Activated T-cell treated with anti-CD3 and anti-CD28 coated beads, Interleukin-2, amount 50 U/mL, for 24 hours (primary cell): Measurements from ENCODE around the gene FHL5.
"Not testable (repeated sequence)": the region's sequence is repeated elsewhere in the genome, so short reads cannot be mapped to it uniquely, and the experiment has no call there.

Source experiments
- DNase-seq: peaks from one replicate; pipeline ENCODE4 v3.0.0-alpha.2; 2020
- H3K27ac Mint-ChIP-seq: 2 replicates; pipeline ENCODE4 v1.8.0; 2020; ENCODE audit warnings: mild to moderate bottlenecking, mixed read lengths
- H3K27me3 Mint-ChIP-seq: 2 replicates; pipeline ENCODE4 v1.8.0; 2020; ENCODE audit warnings: mixed read lengths
- H3K36me3 Mint-ChIP-seq: 2 replicates; pipeline ENCODE4 v1.8.0; 2020; ENCODE audit warnings: low read depth, mixed read lengths
- H3K4me1 Mint-ChIP-seq: 2 replicates; pipeline ENCODE4 v1.8.0; 2020; ENCODE audit warnings: low read depth, mixed read lengths
- H3K4me3 Mint-ChIP-seq: 2 replicates; pipeline ENCODE4 v1.8.0; 2020; ENCODE audit warnings: mild to moderate bottlenecking, moderate library complexity, mixed read lengths
- H3K9me3 Mint-ChIP-seq: 2 replicates; pipeline ENCODE4 v1.8.0; 2020; ENCODE audit warnings: mixed read lengths

Gene FHL5, protein sequence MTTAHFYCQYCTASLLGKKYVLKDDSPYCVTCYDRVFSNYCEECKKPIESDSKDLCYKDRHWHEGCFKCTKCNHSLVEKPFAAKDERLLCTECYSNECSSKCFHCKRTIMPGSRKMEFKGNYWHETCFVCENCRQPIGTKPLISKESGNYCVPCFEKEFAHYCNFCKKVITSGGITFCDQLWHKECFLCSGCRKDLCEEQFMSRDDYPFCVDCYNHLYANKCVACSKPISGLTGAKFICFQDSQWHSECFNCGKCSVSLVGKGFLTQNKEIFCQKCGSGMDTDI

DNA sequence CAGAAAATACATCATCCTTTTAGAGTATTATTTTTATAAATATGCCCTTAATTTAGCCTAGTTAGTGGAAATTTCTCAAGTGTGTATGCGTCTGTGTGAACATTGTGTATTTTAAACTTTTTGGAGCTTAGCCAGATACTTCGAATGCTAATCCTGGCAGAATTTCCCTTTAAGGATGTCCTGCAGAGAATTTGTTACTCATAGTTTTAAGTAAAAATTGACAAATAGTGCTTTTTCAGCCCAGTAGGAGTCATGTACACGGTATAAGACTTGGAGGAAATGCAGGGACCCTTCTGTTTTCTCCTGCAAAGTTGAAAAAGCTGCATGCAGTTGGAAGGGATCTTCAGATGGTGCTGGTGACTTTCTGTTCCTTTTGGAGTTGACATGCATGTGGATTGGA, at the start of gene FHL5:
Gene FHL5 (plus strand): TSS at position 243 of the 400 bp plus-strand sequence. CDS start 40,486 bp downstream, outside the sequence.
- peaks cover 4% of the 10 kb centered on the region for H3K4me1 Mint-ChIP-seq
- no peak within 1 kb of the TSS for H3K27ac Mint-ChIP-seq
- DNase-seq: no peak

DNA sequence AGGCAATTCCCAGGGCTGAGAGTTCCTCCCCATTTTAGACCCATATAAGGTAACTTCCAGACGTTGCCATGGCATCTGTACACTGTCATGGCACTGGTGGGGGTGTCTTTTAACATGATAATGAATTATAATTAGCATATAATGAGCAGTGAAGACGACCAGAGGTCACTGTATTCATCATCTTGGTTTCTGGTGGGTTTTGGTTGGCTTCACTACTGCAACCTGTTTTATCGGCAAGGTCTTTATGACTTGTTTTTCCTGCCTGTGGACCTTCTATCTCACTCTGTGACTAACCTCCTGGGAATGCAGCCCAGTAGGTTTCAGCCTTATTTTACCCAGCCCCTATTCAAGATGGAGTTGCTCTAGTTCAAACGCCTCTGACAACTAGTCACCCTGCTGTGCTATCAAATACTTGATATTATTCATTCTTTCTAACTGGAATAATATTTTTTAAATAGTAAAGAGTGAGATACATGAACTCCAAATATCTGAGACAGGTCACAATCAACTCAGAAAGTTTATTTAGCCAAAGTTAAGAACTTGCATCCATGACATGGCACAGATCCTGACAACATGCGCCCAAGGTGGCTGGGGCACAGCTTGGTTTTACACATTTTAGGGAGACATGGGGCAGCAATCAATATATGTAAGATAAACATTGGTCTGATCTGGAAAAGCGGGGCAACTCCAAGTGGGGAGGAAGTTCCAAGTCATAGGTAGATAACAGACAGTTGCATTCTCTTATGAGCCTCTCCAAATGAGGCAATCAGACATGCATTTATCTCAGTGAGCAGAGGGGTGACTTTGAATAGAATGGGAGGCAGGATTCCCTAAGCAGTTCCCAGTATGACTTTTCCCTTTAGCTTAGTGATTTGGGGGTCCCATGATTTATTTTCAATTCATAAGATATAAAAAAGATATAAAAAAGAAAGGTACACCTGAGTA, 42.5 kb upstream of the FHL5 start:
- Mint-ChIP-seq H3K36me3 (peaks cover 31% of the 10 kb centered on the region), H3K4me1 (peaks cover 23% of the 10 kb centered on the region), H3K9me3 (no peaks in the 10 kb centered on the region), H3K4me3 (peak overlapping the region; percentile 99), H3K27ac (peak overlapping the region; percentile 47), H3K27me3 (no peaks in the 10 kb centered on the region)
- no peak for DNase-seq

More for the DNA sequence above, at the start of gene FHL5:
- H3K36me3 Mint-ChIP-seq: no peaks in the 10 kb centered on the region
- H3K4me3 Mint-ChIP-seq: no peak within 1 kb of the TSS
- H3K27me3 Mint-ChIP-seq: no peaks in the 10 kb centered on the region
- no peaks in the 10 kb centered on the region for H3K9me3 Mint-ChIP-seq

DNA sequence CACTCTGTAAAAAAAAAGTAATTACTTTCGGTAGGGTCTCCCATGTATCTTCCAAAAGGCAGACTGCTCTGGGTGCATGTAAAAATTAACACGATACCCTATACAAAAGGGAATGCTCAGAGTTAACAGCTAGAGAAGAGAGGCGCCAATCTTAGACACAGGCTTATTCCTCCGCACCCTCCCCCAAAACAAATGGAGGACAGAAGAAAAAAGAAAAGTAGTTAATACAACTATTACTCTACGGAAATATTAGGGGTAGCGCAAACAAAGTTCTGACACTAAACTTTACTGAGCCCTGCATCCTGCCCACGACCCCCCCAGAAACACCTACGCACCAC, 41.7 kb upstream of the FHL5 start:
- Mint-ChIP-seq H3K4me1 (peaks cover 24% of the 10 kb centered on the region), H3K36me3 (peaks cover 38% of the 10 kb centered on the region), H3K27me3 (no peaks in the 10 kb centered on the region), H3K27ac (peak overlapping the region; percentile 99), H3K9me3 (no peaks in the 10 kb centered on the region), H3K4me3 (peak overlapping the region; percentile 99)
- DNase-seq: no peak

DNA sequence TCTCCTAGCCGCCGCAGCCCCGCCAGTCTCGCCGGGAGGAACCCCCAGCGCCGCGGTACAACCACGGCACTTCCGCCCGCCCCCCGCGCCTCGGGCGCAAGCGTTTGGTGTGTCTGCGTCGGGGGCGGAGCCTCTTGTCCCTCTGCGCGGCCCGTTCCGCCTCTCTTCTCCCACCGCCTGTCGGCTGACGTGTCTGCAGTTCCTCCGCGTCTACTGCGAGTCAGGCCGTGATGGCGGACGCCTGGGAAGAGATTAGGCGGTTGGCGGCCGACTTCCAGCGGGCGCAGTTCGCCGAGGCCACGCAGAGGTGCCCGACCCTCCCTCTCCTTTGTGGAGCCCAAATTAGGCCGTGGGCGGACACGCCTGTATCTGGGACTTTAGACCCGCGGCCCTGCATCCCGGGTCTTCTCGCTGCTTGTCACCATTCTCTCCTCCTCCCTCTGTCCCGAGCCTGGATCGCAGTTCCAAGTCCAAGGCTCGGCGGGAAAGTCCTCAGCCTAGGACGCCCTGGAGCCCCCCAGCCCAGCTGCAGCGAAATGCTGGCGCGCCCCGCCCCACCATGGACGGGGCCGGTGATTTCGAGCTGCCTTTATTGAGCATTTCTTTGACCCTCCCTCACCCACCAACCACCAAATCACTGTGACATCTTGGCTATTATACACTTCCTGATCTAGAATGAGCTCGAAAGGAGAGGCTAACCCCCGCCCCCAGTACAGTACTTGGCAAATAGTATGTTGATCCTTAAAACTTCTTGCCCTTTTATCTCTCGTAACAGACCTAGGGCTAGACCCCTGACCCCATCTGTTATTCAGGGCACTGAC, 41.1 kb upstream of the FHL5 start, which contains the start of gene UFL1:
Gene UFL1 (plus strand): TSS at position 163 of the 821 bp plus-strand sequence. CDS start 68 bp downstream, at position 231.
- Mint-ChIP-seq H3K9me3 (no peaks in the 10 kb centered on the region), H3K4me3 (peak within 1 kb of the TSS; percentile 99), H3K27ac (peak within 1 kb of the TSS; percentile 99), H3K36me3 (peaks cover 44% of the 10 kb centered on the region), H3K4me1 (peaks cover 25% of the 10 kb centered on the region), H3K27me3 (no peaks in the 10 kb centered on the region)
- peak; percentile 94 for DNase-seq

DNA sequence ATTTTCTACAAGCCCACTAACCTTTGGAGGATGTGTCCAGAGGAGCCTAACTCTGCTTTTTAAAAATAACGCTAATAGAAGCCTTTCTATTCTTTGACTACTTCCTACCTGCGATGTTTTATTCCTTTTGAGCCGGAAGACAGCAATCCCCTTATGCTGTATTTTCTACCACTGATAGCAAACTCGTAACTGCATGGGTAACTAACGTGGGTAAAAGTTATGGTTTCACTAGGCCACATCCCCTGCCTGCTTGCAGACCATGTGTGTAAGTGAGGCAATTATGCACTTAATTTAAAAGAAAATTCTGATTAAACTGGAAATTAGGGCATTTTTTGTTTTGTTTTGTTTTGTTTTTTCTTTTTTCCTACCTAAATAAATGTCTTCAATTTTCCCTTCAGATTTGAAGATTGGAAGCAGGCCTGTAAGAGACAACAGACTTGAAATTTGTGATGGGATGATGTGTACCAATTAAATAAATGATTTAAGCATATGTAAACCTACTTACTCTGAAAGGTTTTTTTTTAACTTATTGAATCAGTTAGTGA, 40.4 kb upstream of the FHL5 start:
- peak overlapping the region; percentile 99 for H3K4me3 Mint-ChIP-seq
- no peaks in the 10 kb centered on the region for H3K27me3 Mint-ChIP-seq
- peaks cover 28% of the 10 kb centered on the region for H3K4me1 Mint-ChIP-seq
- no peaks in the 10 kb centered on the region for H3K9me3 Mint-ChIP-seq
- peak overlapping the region; percentile 99 for H3K27ac Mint-ChIP-seq
- no peak for DNase-seq
- peaks cover 50% of the 10 kb centered on the region for H3K36me3 Mint-ChIP-seq

DNA sequence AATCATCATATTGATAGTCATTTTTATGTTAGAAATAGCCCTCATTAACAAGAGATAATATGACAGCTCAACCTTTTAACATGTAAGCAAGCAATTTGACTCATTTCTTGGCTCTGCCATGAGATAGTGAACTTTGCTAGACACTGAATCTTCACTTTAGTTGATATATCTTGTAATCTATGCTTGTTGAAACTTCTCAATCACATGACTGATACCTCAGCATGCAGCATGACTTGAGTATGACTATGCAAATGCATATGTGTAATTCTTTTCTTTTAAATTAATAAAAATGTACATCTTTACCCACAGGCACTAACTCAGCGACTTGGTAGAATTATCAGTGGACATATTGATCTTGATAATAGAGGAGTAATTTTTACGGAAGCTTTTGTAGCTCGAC, 34.7 kb upstream of the FHL5 start:
- H3K4me3 Mint-ChIP-seq: no peak overlapping the region
- peaks cover 85% of the 10 kb centered on the region for H3K36me3 Mint-ChIP-seq
- no peak for DNase-seq
- H3K27me3 Mint-ChIP-seq: no peaks in the 10 kb centered on the region
- peaks cover 36% of the 10 kb centered on the region for H3K4me1 Mint-ChIP-seq
- H3K27ac Mint-ChIP-seq: no peak overlapping the region
- H3K9me3 Mint-ChIP-seq: no peaks in the 10 kb centered on the region

DNA sequence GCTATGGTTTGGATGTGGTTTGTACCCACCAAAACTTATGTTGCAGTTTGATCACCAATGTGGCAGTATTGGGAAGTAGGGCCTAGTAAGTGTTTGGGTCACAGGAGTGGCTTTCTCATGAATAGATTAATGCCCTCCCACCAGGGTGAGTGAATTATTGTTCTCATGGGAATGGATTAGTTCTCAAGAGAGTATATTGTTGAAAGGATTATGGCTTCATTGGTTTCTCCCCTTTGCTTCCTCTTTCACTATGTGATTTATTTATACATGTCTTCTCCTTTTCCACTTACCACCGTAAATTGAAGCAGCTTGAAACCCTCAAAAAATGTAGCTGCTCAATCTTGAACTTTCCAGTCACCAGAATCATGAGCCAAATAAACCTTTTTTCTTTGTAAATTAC, 30.5 kb upstream of the FHL5 start:
- Mint-ChIP-seq H3K4me1 (peaks cover 30% of the 10 kb centered on the region), H3K36me3 (peaks cover 72% of the 10 kb centered on the region), H3K9me3 (no peaks in the 10 kb centered on the region), H3K27me3 (no peaks in the 10 kb centered on the region), H3K4me3 (no peak overlapping the region), H3K27ac (no peak overlapping the region)
- no peak for DNase-seq

DNA sequence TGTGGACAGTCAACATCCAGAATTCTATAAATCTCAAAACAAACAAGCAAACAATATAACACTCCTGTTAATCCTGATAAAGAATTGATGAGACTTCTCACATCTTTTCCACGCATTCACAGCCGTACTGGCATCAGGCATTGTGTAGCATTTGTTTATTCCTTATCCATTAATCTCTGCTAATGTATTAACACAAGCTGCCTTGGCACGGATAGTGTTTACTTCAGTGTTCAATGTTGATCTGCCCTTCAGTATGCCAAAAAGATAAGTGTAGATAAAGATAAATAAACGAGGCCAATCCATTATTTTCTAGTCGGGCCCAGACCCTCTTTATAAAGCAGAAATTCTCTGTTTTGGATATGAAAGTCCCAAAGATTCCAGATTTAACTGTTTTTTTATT, 25.2 kb upstream of the FHL5 start:
- Mint-ChIP-seq H3K27ac (no peak overlapping the region), H3K36me3 (peaks cover 59% of the 10 kb centered on the region), H3K27me3 (no peaks in the 10 kb centered on the region), H3K9me3 (no peaks in the 10 kb centered on the region), H3K4me1 (peaks cover 6% of the 10 kb centered on the region), H3K4me3 (no peak overlapping the region)
- DNase-seq: no peak

DNA sequence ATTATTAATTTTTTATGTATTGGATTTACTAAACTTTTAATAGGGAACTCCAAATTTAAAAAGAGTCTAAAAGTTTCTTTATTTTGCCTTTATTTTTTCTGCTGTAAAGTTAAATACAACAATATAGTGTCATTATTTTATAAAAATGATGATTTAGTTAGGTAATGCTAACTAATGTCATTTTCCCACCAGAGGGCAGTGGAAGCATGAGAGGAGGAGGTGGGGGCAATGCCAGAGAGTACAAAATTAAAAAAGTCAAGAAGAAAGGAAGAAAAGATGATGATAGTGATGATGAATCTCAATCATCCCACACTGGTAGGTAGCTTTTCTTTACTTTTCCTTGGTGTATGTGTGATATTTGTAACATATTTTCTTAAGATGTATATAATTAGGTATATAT, 20.2 kb upstream of the FHL5 start:
- Mint-ChIP-seq H3K36me3 (peaks cover 75% of the 10 kb centered on the region), H3K27ac (no peak overlapping the region), H3K9me3 (no peaks in the 10 kb centered on the region), H3K27me3 (no peaks in the 10 kb centered on the region), H3K4me3 (no peak overlapping the region), H3K4me1 (no peaks in the 10 kb centered on the region)
- no peak for DNase-seq

DNA sequence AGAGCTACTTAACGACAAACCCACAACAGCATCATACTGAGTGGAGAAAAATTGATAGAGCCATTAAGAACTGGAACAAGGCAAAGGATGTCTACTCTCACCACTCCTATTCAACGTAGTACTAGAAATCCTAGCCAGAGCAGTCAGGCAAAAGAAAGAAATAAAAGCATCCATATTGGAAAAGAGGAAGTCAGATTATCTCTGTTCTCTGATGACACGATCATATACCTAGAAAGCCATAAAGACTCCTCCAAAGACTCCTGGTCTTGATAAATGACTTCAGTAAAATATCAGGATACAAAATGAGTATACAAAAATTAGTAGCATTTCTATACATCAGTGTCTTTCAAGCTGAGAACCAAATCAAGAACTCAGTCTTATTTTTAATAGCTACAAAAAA, 17.0 kb upstream of the FHL5 start:
- no peak overlapping the region for H3K27ac Mint-ChIP-seq
- no peaks in the 10 kb centered on the region for H3K4me1 Mint-ChIP-seq
- no peaks in the 10 kb centered on the region for H3K27me3 Mint-ChIP-seq
- H3K9me3 Mint-ChIP-seq: no peaks in the 10 kb centered on the region
- no peak for DNase-seq
- H3K36me3 Mint-ChIP-seq: peaks cover 71% of the 10 kb centered on the region
- H3K4me3 Mint-ChIP-seq: no peak overlapping the region

DNA sequence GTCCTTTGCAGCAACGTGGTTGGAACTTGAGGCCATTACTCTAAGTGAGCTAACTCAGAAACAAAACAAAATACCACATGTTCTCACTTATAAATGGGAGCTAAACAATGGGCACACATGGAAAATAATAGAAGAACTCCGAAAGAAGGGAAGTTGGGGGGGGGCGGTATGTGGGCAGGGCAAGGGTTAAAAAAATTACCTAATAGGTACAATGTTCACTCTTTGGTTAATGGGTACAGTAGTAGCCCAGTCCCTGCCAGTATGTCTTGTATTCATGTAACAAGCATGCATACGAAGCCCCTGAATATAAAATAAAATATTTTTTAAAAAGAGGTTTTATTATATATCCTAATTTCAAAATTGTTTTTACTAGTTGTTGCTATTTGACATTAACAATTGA, 15.3 kb upstream of the FHL5 start:
- Mint-ChIP-seq H3K27me3 (no peaks in the 10 kb centered on the region), H3K9me3 (no peaks in the 10 kb centered on the region), H3K27ac (no peak overlapping the region), H3K4me3 (no peak overlapping the region), H3K36me3 (peaks cover 82% of the 10 kb centered on the region), H3K4me1 (no peaks in the 10 kb centered on the region)
- no peak for DNase-seq

DNA sequence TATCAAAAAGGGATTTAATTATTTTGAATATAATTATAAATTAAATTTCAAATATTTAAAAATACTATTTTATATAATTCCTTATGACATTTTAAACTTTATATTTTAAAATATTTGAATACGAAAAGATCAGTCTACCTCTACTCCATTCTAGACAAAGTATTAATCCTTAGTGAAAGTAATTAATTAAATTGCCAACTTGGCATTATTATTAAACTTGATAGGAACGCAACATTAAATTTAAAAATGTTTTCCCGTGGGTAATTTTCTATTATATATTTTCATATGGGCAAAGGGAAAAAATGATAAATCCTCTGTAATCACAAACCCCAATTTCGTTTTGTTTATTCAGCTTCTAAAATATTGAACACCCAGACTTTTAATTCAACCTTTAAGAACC, 8.4 kb upstream of the FHL5 start:
- DNase-seq: no peak
- no peak overlapping the region for H3K4me3 Mint-ChIP-seq
- no peaks in the 10 kb centered on the region for H3K4me1 Mint-ChIP-seq
- H3K9me3 Mint-ChIP-seq: no peaks in the 10 kb centered on the region
- peaks cover 72% of the 10 kb centered on the region for H3K36me3 Mint-ChIP-seq
- no peak overlapping the region for H3K27ac Mint-ChIP-seq
- H3K27me3 Mint-ChIP-seq: no peaks in the 10 kb centered on the region

DNA sequence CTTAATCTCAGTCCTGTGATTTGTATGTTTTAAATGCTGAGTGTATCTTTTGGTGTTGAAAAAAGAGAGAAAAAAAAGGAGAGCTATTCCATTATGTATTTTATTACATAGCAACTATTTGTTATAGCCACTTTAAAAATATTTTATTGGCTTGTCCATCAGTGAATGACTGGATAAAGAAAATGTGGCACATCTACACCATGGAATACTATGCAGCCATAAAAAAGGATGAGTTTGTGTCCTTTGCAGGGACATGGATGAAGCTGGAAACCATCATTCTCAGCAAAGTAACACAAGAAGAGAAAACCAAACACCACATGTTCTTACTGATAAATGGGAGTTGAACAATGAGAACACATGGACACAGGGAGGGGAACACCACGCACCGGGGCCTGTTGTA, 3.2 kb upstream of the FHL5 start:
- H3K27me3 Mint-ChIP-seq, H3K9me3 Mint-ChIP-seq, H3K4me1 Mint-ChIP-seq, H3K4me3 Mint-ChIP-seq, H3K27ac Mint-ChIP-seq, DNase-seq: not testable (repeated sequence)
- H3K36me3 Mint-ChIP-seq: peaks cover 24% of the 10 kb centered on the region

DNA sequence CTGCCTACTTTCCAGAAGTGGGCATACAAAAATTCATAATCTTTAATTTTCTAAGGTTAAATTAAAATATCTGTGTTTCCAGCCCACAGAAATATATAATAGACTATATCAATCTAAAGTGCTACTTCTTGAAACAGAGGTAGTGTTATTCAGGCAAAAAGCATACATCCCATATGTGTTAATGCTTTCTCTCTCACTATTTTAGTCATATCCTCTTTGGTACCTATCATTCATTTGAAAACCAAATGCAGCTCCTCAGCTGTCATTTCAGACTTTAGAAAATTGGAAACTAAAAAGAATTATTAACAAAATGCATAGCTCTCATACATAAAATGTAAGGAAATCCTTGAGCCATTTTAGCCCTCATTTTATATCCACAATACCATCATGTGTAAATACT, 925 bp downstream of the FHL5 start:
- Mint-ChIP-seq H3K36me3 (no peaks in the 10 kb centered on the region), H3K9me3 (peaks cover under 1% of the 10 kb centered on the region)

More for the DNA sequence above, 925 bp downstream of the FHL5 start:
- H3K27ac Mint-ChIP-seq: no peak overlapping the region
- DNase-seq: no peak
- no peak overlapping the region for H3K4me3 Mint-ChIP-seq
- peaks cover 4% of the 10 kb centered on the region for H3K4me1 Mint-ChIP-seq
- H3K27me3 Mint-ChIP-seq: peaks cover 1% of the 10 kb centered on the region
